GM21825 (cell line): ENCODE measurements around the gene FBF1.
"Not testable (repeated sequence)": the region's sequence is repeated elsewhere in the genome, so short reads cannot be mapped to it uniquely, and the experiment has no call there.

Experiments used
- ATAC-seq: cut with Tn5 transposase; IDR thresholded peaks from one replicate; pipeline ENCODE4 v1.9.1; 2021; ENCODE audit warnings: mild to moderate bottlenecking, moderate library complexity; ENCODE audit not compliant: unreplicated experiment

Gene FBF1

GRCh38 chr17:75897160-75898019 lies 43.5 kb downstream of the FBF1 start:
- ATAC-seq = no peak

GRCh38 chr17:75896415-75897159 lies 44.3 kb downstream of the FBF1 start, which contains the start of gene TRIM65:
TSS of gene TRIM65 (minus strand) at chr17:75896951. CDS start at chr17:75896937, 14 bp downstream.
- ATAC-seq = peak; percentile 46

GRCh38 chr17:75895370-75896155 lies 45.3 kb downstream of the FBF1 start:
- ATAC-seq = no peak

- no peak for ATAC-seq
These were observed 46.7 kb downstream of the FBF1 start for GRCh38 chr17:75894049-75894733.

- ATAC-seq = no peak
These were observed 47.4 kb downstream of the FBF1 start for GRCh38 chr17:75893305-75894048.

GRCh38 chr17:75892556-75893224 lies 48.2 kb downstream of the FBF1 start:
- ATAC-seq = no peak

- no peak for ATAC-seq
These were observed 49.0 kb downstream of the FBF1 start for GRCh38 chr17:75891605-75892555.

- no peak for ATAC-seq
These were observed 49.7 kb downstream of the FBF1 start for GRCh38 chr17:75891022-75891604.

- no peak for ATAC-seq
These were observed 51.4 kb downstream of the FBF1 start for GRCh38 chr17:75889454-75889853.

- ATAC-seq = no peak
These were observed 52.4 kb downstream of the FBF1 start for GRCh38 chr17:75888484-75888883.

- not testable (repeated sequence) for ATAC-seq
These were observed 55.0 kb downstream of the FBF1 start for GRCh38 chr17:75885860-75886259.

GRCh38 chr17:75885431-75885830 lies 55.4 kb downstream of the FBF1 start:
- no peak for ATAC-seq

GRCh38 chr17:75881678-75882454 lies 59.0 kb downstream of the FBF1 start:
- no peak for ATAC-seq

GRCh38 chr17:75880266-75880665 lies 60.6 kb downstream of the FBF1 start:
- no peak for ATAC-seq

- ATAC-seq = no peak
These were observed 62.5 kb downstream of the FBF1 start, which contains the start of gene TRIM47 for GRCh38 chr17:75878174-75878998. TSS of gene TRIM47 (minus strand) at chr17:75878581. CDS start at chr17:75878548, 33 bp downstream.

- ATAC-seq = no peak
These were observed 63.1 kb downstream of the FBF1 start for GRCh38 chr17:75877752-75878173.
